ENCODE results near the gene CLDN1.

- TF ChIP-seq EP300 (IDR thresholded peaks at IDR 0.05), result no peak
- no peak for TF ChIP-seq CTCF (IDR thresholded peaks at IDR 0.05)
Observed at GRCh38 chr3:190340071-190340470, 17.8 kb upstream of the CLDN1 start.
